ENCODE results near the gene NBEA. TPM values are rescaled to one million over a fixed set of nuclear protein-coding genes. Genes with fewer than 3 reads are reported as not detected.
A peak's percentile ranks its signal among the peaks of the same experiment; 100 is the strongest.

Gene NBEA
- total RNA-seq, 1 experiment from 2014 or later: 3.3 TPM

DNA sequence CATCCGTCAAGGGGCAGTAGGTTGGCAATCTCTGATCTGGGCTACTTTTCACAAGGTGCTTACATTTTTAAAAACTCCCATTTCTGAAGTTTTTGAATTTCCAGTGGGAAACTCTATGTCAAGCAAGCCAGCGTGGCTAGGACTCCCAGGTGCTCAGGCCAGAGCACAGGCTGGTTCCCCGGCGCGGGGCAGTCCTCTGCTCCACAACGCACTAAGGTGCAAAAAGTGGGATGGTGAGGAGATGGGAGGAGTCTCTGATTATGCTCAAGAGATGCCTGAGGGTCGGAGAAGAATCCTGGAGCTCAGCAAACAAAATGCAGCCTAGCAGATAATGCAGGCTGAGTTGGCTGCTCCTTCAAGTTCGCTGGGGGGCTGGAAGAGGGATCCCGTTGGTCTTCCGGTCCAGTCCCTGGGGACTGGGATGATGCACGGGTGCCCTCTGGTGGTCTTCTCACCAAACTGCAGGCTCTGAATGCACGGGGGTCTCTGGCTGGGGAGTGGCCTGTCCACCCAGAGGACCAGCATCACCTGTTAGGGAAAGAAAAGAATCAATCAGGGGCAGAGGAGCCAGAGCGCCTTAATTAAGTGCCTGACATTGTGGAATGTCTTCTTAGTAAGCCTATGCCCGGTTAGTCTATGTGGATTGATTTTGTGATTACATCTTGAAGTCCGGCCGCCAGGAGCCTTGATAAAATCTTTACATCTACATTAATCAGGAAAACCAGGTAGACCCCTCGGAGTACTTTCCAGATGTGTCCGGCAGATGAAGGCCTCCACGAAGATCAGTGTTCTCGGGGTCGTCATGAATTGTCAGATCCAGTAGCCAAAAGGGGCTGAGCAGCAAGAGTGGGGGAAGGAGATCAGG, 778.9 kb downstream of the NBEA start:
- ChIA-PET CTCF (interaction anchor here (0.5 to 3.6 kb wide), 26 partner anchors 9 to 1142 kb away, joined by 3 to 24 read pairs (median 3); no protein-coding TSS in a partner anchor), POLR2A (interaction anchor here (1.6 kb wide), 1 partner anchor 556 kb away, joined by 5 read pairs; no protein-coding TSS in a partner anchor)
- Mint-ChIP-seq H3K36me3 (ENCODE audit: insufficient read depth, unreplicated experiment) (peaks cover 5% of the 10 kb centered on the region), H3K4me1 (ENCODE audit: insufficient read depth, unreplicated experiment) (peaks cover 5% of the 10 kb centered on the region), H3K27me3 (ENCODE audit: insufficient read depth, unreplicated experiment) (no peaks in the 10 kb centered on the region), H3K9me3 (ENCODE audit: unreplicated experiment) (peaks cover 5% of the 10 kb centered on the region), H3K27ac (ENCODE audit: low read depth, unreplicated experiment) (no peak overlapping the region), H3K4me3 (ENCODE audit: unreplicated experiment) (peak overlapping the region; percentile 46)
- peak; percentile 59 for DNase-seq (ENCODE audit: unreplicated experiment)
- intact Hi-C loops (cut with micrococcal nuclease): loop anchor here (1.0 to 5.0 kb wide), 4 partner anchors 91 to 556 kb away; no protein-coding TSS in a partner anchor
- no TSS peak for BruUV-seq (replicated peaks)
- TF ChIP-seq, protein P1, sequence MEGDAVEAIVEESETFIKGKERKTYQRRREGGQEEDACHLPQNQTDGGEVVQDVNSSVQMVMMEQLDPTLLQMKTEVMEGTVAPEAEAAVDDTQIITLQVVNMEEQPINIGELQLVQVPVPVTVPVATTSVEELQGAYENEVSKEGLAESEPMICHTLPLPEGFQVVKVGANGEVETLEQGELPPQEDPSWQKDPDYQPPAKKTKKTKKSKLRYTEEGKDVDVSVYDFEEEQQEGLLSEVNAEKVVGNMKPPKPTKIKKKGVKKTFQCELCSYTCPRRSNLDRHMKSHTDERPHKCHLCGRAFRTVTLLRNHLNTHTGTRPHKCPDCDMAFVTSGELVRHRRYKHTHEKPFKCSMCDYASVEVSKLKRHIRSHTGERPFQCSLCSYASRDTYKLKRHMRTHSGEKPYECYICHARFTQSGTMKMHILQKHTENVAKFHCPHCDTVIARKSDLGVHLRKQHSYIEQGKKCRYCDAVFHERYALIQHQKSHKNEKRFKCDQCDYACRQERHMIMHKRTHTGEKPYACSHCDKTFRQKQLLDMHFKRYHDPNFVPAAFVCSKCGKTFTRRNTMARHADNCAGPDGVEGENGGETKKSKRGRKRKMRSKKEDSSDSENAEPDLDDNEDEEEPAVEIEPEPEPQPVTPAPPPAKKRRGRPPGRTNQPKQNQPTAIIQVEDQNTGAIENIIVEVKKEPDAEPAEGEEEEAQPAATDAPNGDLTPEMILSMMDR (IDR thresholded peaks at IDR 0.05; ENCODE audit: unreplicated experiment): peak; percentile 94

Data from MCF 10A (cell line).